Measurements from ENCODE around the gene EMX1.

The EMX1 gene

DNA sequence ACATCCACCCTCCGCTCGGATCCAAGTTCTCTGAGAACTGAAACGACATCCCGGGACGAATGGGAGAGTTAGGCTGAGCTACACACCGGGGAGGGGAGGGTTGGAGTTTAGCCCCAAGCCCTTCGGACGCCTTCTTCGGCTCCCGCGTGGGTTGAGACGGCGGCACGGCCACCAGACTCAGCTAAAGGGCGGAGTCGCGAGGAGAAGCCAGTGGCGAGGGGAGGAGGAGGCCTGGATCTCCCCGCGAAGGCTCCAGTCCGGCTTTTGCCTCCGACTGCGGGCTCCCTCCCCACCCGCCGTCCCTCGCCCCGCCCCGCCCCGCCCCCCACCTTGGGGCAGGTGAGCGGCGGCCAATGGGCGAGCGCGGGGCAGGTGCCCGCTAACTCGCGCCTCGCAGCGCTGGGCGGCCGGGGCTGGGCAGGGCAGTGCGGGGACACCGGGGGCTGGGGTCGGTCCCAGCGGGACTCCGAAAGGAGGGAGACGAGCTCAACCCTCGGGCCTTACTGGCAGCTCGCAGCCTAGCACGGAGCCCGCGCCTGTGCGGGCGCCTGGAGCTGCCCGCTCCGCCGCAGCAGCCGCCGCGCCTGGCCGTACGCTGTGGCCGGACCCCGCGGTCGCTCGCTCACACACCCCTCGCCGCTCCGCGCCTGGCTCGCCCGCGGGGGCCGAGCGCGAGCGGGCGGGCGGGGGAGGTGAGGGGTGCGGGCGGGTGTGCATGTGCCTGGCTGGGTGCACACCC is at the start of gene EMX1:
Gene EMX1 (plus strand): TSS at position 382 of the 739 bp plus-strand sequence. CDS start 334 bp downstream, at position 716.
- DNase-seq (ENCODE audit: low read depth, low spot score), result no peak

DNA sequence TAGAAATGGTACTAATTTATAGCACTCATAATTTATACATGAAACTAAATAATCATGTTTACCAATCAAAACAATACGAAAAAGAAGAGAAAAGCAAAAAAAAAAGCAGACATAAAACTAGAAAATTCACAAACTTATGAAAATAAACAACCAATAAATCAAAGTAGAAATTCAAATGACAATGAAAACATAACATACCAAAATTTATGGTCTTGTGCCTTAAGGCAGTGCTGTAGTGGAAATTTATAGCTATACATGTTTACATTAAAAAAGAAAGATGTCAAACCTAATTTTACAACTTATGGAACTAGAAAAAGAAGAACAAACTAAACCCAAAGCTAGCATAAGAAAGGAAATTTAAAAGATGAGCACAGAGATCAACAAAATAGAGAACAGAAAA is 46.3 kb upstream of the EMX1 start:
- no peak for DNase-seq (ENCODE audit: low read depth, low spot score)

DNA sequence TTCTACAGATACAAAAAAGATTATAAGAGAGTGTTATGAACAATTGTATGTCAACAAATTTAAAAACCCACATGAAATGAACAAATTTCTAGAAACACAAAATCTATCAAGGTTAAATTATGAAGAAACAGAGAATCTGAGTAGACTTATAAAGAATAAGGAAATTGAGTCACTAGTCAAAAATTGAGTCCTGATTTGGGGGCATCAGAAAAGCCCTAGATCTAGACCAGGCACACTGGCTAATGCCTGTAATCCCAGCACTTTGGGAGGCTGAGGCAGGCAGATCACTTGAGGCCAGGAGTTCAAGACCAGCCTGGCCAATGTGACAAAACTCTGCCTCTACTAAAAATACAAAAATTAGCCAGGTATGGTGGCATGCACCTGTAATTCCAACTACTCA is 45.4 kb upstream of the EMX1 start:
- no peak for DNase-seq (ENCODE audit: low read depth, low spot score)

DNA sequence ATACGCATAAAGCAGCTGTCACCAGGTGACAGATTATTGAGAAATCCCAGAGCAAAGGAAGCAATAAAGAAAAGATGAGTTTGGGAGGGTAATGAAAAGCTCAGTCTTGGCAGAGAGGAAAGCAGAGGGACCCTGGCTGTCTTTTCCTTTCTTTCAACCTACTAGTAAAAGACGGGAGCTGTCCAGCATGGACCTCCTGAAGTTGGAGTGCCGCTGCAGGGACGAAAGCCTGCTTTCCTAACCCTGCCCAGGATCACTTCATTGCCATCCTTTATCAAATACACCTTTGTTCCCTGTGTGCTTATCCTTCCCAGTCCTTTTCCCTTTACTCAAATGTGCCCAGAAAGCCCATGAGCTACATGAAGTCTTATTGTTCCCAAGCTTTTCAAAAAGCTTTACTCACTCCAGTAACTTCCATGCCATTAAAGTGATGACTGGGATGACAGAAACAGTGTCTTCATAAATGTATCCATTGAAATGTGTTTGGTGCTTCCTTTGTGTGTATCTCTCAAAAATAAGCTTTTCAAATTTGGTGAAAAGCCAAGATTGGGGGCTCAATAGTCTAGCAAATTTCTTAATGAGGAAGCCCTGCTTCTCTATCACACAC is 33.9 kb upstream of the EMX1 start:
- no peak for DNase-seq (ENCODE audit: low read depth, low spot score)

GRCh38 chr2:72886505-72887031 is 30.8 kb upstream of the EMX1 start:
- no peak for DNase-seq (ENCODE audit: low read depth, low spot score)

DNA sequence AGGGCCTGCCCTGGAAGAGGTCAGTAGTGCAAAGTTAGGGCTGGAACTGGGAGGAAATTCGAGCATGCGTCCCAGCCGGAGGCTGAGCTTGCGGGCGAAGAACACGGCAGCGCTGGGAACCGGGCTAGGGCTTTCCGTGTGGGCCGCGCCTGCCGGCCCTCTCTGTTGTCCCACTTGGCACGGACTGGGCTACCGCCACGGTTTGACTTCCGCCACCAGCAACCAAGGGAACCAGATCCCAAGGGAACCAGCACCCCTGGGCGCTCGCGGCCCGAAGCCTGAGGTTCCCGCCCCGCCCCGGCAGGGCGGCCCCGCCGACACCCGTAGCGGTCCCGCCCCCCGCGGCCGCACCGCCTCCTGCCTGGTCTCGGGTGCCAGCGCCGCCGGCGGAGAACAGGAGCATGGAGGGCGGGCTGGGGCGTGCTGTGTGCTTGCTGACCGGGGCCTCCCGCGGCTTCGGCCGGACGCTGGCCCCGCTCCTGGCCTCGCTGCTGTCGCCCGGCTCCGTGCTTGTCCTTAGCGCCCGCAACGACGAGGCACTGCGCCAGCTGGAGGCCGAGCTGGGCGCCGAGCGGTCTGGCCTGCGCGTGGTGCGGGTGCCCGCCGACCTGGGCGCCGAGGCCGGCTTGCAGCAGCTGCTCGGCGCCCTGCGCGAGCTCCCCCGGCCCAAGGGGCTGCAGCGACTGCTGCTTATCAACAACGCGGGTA is 30.1 kb upstream of the EMX1 start, which contains the start of gene SPR:
Gene SPR (plus strand): TSS at position 377 of the 708 bp plus-strand sequence. CDS start 25 bp downstream, at position 402.
- no peak for DNase-seq (ENCODE audit: low read depth, low spot score)

DNA sequence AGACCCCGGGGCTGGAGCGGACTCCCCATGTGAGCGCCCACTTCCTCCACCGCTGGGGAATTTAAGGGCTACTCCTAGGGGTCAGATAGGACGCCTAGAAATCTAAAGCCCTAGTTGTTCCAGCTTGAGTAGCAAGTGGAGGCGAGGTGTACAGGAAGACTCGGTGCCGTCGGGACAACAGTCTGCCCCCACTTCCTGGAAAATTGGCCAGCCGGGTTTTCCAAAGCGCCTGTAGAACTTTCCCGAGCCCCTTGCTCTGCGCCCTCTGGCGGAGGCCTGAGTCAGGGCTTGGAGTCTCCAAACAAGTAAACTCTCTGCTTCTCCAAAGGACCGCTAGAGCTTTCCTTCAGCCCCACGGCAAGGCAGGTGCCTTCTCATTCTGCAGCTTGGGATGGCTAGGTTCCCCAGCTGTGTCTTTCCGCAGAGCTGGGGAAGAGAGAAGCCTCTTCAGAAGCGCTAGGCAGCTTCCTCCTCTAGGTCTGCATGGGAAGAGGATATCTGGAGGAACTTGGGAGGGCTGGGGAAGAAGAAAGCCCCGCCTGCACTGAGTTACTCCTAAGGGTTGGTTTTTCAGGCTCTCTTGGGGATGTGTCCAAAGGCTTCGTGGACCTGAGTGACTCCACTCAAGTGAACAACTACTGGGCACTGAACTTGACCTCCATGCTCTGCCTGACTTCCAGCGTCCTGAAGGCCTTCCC is 29.4 kb upstream of the EMX1 start:
- DNase-seq (ENCODE audit: low read depth, low spot score), result peak; percentile 60

DNA sequence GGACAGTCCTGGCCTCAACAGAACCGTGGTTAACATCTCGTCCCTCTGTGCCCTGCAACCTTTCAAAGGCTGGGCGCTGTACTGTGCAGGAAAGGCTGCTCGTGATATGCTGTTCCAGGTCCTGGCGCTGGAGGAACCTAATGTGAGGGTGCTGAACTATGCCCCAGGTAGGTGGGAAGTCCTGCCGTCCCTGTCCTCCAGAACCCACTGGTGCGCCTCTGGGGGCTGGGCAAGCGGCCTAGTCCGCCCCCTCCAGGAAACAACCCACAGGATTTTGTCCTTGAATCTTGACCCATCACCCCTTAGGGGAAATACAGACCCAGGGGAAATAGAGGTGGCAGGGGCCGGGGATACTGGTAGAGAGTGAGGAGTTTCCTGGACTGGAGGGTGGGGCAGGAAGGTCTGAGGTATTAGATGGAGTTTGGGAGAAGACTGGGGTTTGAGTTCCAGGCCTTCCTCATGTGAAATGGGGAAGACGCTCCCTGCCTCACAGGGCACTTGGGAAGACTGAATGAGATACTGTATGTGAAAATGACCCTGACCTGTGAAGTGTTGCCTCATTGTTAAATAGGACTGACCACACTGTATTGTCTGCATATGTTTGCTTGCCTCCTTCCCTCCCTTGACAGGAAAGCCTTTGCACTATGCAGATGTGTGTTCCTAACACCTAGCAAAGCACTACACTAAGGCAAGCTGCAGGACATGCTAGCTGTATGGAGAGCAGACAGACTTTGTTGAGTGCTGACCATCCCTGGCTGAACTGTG is 28.7 kb upstream of the EMX1 start:
- no peak for DNase-seq (ENCODE audit: low read depth, low spot score)

- no peak for DNase-seq (ENCODE audit: low read depth, low spot score)
Measured at GRCh38 chr2:72889991-72890390, 27.3 kb upstream of the EMX1 start.

DNA sequence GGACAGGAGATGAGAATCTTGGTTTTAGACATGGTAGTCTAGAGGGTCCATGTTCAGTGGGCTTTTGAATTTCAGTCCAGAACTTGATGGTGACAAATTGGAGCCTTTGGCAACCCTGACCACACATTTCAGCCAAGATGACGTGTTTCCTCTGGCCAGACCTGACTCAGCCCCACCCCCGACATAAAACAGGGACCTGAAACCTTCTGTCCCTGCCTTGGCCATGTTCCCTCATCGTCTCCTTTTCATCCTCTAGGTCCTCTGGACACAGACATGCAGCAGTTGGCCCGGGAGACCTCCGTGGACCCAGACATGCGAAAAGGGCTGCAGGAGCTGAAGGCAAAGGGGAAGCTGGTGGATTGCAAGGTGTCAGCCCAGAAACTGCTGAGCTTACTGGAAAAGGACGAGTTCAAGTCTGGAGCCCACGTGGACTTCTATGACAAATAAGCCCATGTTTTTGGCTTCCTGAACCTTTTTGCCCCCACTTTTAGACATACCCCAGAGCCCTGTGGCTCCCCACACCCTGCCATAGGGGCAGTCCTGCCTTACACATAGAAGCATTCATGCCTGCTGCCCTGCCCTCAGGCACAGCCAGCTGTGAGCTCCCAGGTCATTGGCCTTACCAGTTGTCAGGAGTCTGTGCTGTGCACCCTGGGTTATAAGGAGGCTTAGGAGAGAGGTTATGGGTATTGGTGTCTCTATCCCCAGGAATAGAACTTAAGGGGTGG is 26.1 kb upstream of the EMX1 start:
- DNase-seq (ENCODE audit: low read depth, low spot score), result no peak

- DNase-seq (ENCODE audit: low read depth, low spot score), result peak; percentile 24
Measured at GRCh38 chr2:72892506-72893173, 24.7 kb upstream of the EMX1 start.

GRCh38 chr2:72893594-72894319 is 23.6 kb upstream of the EMX1 start:
- DNase-seq (ENCODE audit: low read depth, low spot score), result peak; percentile 35

- no peak for DNase-seq (ENCODE audit: low read depth, low spot score)
Measured at GRCh38 chr2:72894514-72894913, 22.8 kb upstream of the EMX1 start.

GRCh38 chr2:72895154-72895553 is 22.2 kb upstream of the EMX1 start:
- no peak for DNase-seq (ENCODE audit: low read depth, low spot score)

- DNase-seq (ENCODE audit: low read depth, low spot score), result no peak
Measured at GRCh38 chr2:72895759-72896281, 21.5 kb upstream of the EMX1 start.

DNA sequence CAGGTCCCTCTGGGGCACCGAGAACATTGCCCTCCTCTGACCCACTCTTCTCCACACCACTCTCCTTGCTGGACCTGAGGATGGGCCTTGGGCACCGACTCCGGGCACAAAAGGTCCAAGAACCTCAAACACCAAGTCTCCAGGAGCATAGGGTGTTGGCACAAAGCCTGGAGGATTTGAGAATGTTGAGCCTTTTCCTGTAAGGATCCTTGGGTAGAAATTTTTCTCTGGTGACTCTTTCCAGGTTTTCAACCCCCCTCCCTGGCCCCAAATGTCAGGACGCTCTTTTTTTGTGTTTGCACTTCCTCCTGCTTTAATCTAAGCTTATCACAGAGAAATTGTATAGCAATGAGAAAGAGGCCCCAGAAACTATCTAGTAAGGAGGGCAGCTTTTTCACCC is 20.9 kb upstream of the EMX1 start:
- no peak for DNase-seq (ENCODE audit: low read depth, low spot score)

- DNase-seq (ENCODE audit: low read depth, low spot score), result no peak
Measured at GRCh38 chr2:72897785-72898584, 19.3 kb upstream of the EMX1 start.

- no peak for DNase-seq (ENCODE audit: low read depth, low spot score)
Measured at GRCh38 chr2:72898585-72898906, 18.8 kb upstream of the EMX1 start.
